H1 (cell line): ENCODE results near the gene IL2RA. TPM values are rescaled to one million over a fixed set of nuclear protein-coding genes. Genes with fewer than 3 reads are reported as not detected.

ENCODE experiments used
- CTCF ChIA-PET: fragments of 300-600 bp; sonication (Branson Sonifier 250); formaldehyde crosslinking; loops from one replicate; lab custom pipeline; 2021; ENCODE audit not compliant: partially characterized antibody; lab: Charles Lee
- POLR2A ChIA-PET: fragments of 300-600 bp; sonication (Branson Sonifier 250); formaldehyde crosslinking; loops from one replicate; lab custom pipeline; 2021; ENCODE audit warnings: inconsistent platforms; ENCODE audit not compliant: partially characterized antibody; lab: Charles Lee
- DNase-seq, 2 experiments: peaks; one replicate each; pipeline versions ENCODE4 v3.0.0 to v3.0.0-alpha.2; 2010 to 2022; ENCODE audit warnings: low spot score in 2 of 2, low read depth in 1 of 2, mixed read lengths in 1 of 2
- FAIRE-seq: peaks from 2 replicates; lab custom pipeline; 2011; peaks lifted over from hg19 to GRCh38; lab: Jason Lieb, UNC
- H2AFZ ChIP-seq: 2 replicates; pipeline ENCODE4 v1.8.1; 2012; ENCODE audit warnings: low read length, inconsistent platforms
- H2AK5ac ChIP-seq: 2 replicates; pipeline ENCODE4 v1.6.1; 2013; ENCODE audit warnings: low read depth, low read length
- H2BK120ac ChIP-seq: replicated peaks from 2 replicates; pipeline ENCODE3; 2013; ENCODE audit warnings: low read depth, low read length, inconsistent platforms
- H2BK12ac ChIP-seq: 2 replicates; pipeline ENCODE4 v1.6.1; 2013; ENCODE audit warnings: low read depth, low read length
- H2BK15ac ChIP-seq: 2 replicates; pipeline ENCODE4 v1.6.1; 2013; ENCODE audit warnings: low read length
- H2BK20ac ChIP-seq: 2 replicates; pipeline ENCODE4 v1.6.1; 2013; ENCODE audit warnings: low read length
- H2BK5ac ChIP-seq: 2 replicates; pipeline ENCODE4 v1.6.1; 2013; ENCODE audit warnings: low read depth, low read length
- H3K14ac ChIP-seq: 2 replicates; pipeline ENCODE4 v1.6.1; 2013; ENCODE audit warnings: inconsistent platforms; ENCODE audit not compliant: insufficient read length
- H3K18ac ChIP-seq: 2 replicates; pipeline ENCODE4 v1.6.1; 2013; ENCODE audit warnings: low read length; ENCODE audit errors: extremely low read depth
- H3K23ac ChIP-seq: 2 replicates; pipeline ENCODE4 v1.6.1; 2013; ENCODE audit warnings: inconsistent platforms; ENCODE audit not compliant: insufficient read length
- H3K23me2 ChIP-seq: 2 replicates; pipeline ENCODE4 v1.6.1; 2013; ENCODE audit warnings: low read depth, low read length
- H3K27ac ChIP-seq: 2 replicates; pipeline ENCODE4 v1.6.1; 2011; ENCODE audit warnings: low read depth, low read length, inconsistent platforms
- H3K27me3 ChIP-seq, 4 experiments: replicated peaks in 1 of 4; 1 replicate in 1 of 4; 2 replicates in 3 of 4; pipeline versions ENCODE4 v1.6.1 to v1.8.1; 2011 to 2013; ENCODE audit warnings: low read length in 3 of 4, mild to moderate bottlenecking in 3 of 4, inconsistent platforms in 2 of 4, mixed read lengths in 2 of 4, moderate library complexity in 1 of 4; ENCODE audit not compliant: control insufficient read depth in 3 of 4, insufficient read depth in 3 of 4; ENCODE audit errors: extremely low read depth in 1 of 4
- H3K36me3 ChIP-seq, 4 experiments: 2 replicates each; pipeline versions ENCODE4 v1.6.1 to v1.8.1; 2011 to 2013; ENCODE audit warnings: mild to moderate bottlenecking in 4 of 4, low read length in 3 of 4, moderate library complexity in 2 of 4, control low read depth in 1 of 4, inconsistent platforms in 1 of 4; ENCODE audit not compliant: insufficient read depth in 4 of 4, control insufficient read depth in 2 of 4
- H3K4ac ChIP-seq: replicated peaks from 2 replicates; pipeline ENCODE3; 2013; ENCODE audit warnings: low read length, low read depth, mixed read lengths, inconsistent platforms; ENCODE audit not compliant: insufficient read length
- H3K4me1 ChIP-seq, 4 experiments: replicated peaks in 1 of 4; 1 replicate in 1 of 4; 2 replicates in 3 of 4; pipeline versions ENCODE4 v1.6.1 to v1.8.1; 2011 to 2013; ENCODE audit warnings: low read length in 3 of 4, inconsistent platforms in 2 of 4, mixed read lengths in 1 of 4; ENCODE audit not compliant: insufficient read depth in 4 of 4, control insufficient read depth in 3 of 4
- H3K4me2 ChIP-seq, 2 experiments: 2 replicates each; pipeline versions ENCODE4 v1.6.1 to v1.8.1; 2011 to 2013; ENCODE audit warnings: low read depth in 2 of 2, low read length in 2 of 2, control low read depth in 1 of 2, inconsistent platforms in 1 of 2, mild to moderate bottlenecking in 1 of 2; ENCODE audit not compliant: insufficient read depth in 1 of 2
- H3K4me3 ChIP-seq, 4 experiments: fragments of 200-600, 300-600 bp in 1 of 4; sonication (generic), shearing (Covaris generic), sonication (Bioruptor Twin) in 1 of 4; 2 replicates each; pipeline versions ENCODE4 v1.5.1 to v1.8.1; 2011 to 2016; ENCODE audit warnings: low read length in 4 of 4, low read depth in 3 of 4, control low read depth in 2 of 4, inconsistent platforms in 2 of 4, mild to moderate bottlenecking in 2 of 4, mixed read lengths in 1 of 4, moderate library complexity in 1 of 4; ENCODE audit not compliant: insufficient read depth in 2 of 4; ENCODE audit errors: extremely low read depth in 1 of 4
- H3K56ac ChIP-seq: replicated peaks from 2 replicates; pipeline ENCODE3; 2013; ENCODE audit warnings: low read depth, mild to moderate bottlenecking, mixed read lengths, low read length, inconsistent platforms; ENCODE audit not compliant: insufficient read length
- H3K79me1 ChIP-seq: 2 replicates; pipeline ENCODE4 v1.6.1; 2013; ENCODE audit warnings: low read depth, low read length, control low read depth
- H3K79me2 ChIP-seq, 2 experiments: 2 replicates each; pipeline versions ENCODE4 v1.6.1 to v1.8.1; 2012 to 2013; ENCODE audit warnings: low read length in 2 of 2, mild to moderate bottlenecking in 2 of 2, inconsistent platforms in 1 of 2; ENCODE audit not compliant: insufficient read depth in 2 of 2, control insufficient read depth in 1 of 2
- H3K9ac ChIP-seq, 4 experiments: replicated peaks in 1 of 4; 1 replicate in 1 of 4; 2 replicates in 3 of 4; pipeline versions ENCODE4 v1.6.1 to v1.8.1; 2011 to 2013; ENCODE audit warnings: low read depth in 3 of 4, low read length in 3 of 4, control low read depth in 2 of 4, mild to moderate bottlenecking in 2 of 4, moderate library complexity in 2 of 4, inconsistent platforms in 1 of 4; ENCODE audit errors: extremely low read depth in 1 of 4
- H3K9me3 ChIP-seq, 2 experiments: 2 replicates each; pipeline versions ENCODE4 v1.6.1 to v1.8.1; 2012 to 2013; ENCODE audit warnings: mild to moderate bottlenecking in 2 of 2, moderate library complexity in 2 of 2, control low read depth in 1 of 2, inconsistent platforms in 1 of 2, low read depth in 1 of 2, low read length in 1 of 2, mixed read lengths in 1 of 2; ENCODE audit not compliant: insufficient read depth in 2 of 2
- H4K20me1 ChIP-seq, 2 experiments: replicated peaks in 1 of 2; 2 replicates each; pipeline versions ENCODE3 to v1.8.1; 2011 to 2013; ENCODE audit warnings: inconsistent platforms in 2 of 2, low read length in 2 of 2, mild to moderate bottlenecking in 1 of 2; ENCODE audit not compliant: insufficient read depth in 2 of 2, control insufficient read depth in 1 of 2
- H4K5ac ChIP-seq: 2 replicates; pipeline ENCODE4 v1.6.1; 2013; ENCODE audit warnings: low read length, low read depth, mixed read lengths, inconsistent platforms; ENCODE audit not compliant: insufficient read length
- H4K8ac ChIP-seq: 2 replicates; pipeline ENCODE4 v1.8.0; 2013; ENCODE audit warnings: mild to moderate bottlenecking, moderate library complexity, low read length, inconsistent platforms; ENCODE audit not compliant: insufficient read depth; ENCODE audit errors: extremely low read depth
- H4K91ac ChIP-seq: replicated peaks from 2 replicates; pipeline ENCODE3; 2013; ENCODE audit warnings: low read length, mixed read lengths, inconsistent platforms; ENCODE audit not compliant: insufficient read length
- ASH2L ChIP-seq: fragments of 200-600, 300-600 bp; sonication (generic); IDR thresholded peaks from one replicate; pipeline ENCODE4 v1.7.1; 2017; ENCODE audit warnings: low read length
- EP300 ChIP-seq, 2 experiments: IDR thresholded peaks; 1 replicate in 1 of 2; 2 replicates in 1 of 2; pipeline ENCODE4 v1.6.1; 2011 to 2012; ENCODE audit warnings: low read depth in 2 of 2, low read length in 2 of 2, mild to moderate bottlenecking in 2 of 2, borderline replicate concordance in 1 of 2, inconsistent platforms in 1 of 2, moderate library complexity in 1 of 2
- MAFK ChIP-seq: IDR thresholded peaks from 2 replicates; pipeline ENCODE4 v1.6.1; 2012; ENCODE audit warnings: low read depth, mild to moderate bottlenecking, improper control_type of control experiment, low read length
- MAX ChIP-seq: IDR thresholded peaks from 2 replicates; pipeline ENCODE4 v1.6.1; 2012; ENCODE audit warnings: inconsistent platforms
- RBBP5 ChIP-seq: IDR thresholded peaks from 2 replicates; pipeline ENCODE4 v1.7.1; 2012; ENCODE audit warnings: low read depth, mild to moderate bottlenecking, inconsistent platforms, low read length, moderate library complexity, borderline replicate concordance
- RFX5 ChIP-seq: IDR thresholded peaks from 2 replicates; pipeline ENCODE4 v1.6.1; 2011; ENCODE audit warnings: low read depth, low read length, improper control_type of control experiment, borderline replicate concordance
- RXRA ChIP-seq: IDR thresholded peaks from 2 replicates; pipeline ENCODE4 v1.6.1; 2011; ENCODE audit warnings: low read depth, mild to moderate bottlenecking, low read length, moderate library complexity; ENCODE audit not compliant: insufficient read depth
- SUZ12 ChIP-seq: fragments of 200-600 bp; sonication (generic); IDR thresholded peaks from 2 replicates; pipeline ENCODE4 v1.6.1; 2012; ENCODE audit warnings: mild to moderate bottlenecking, inconsistent platforms, low read length, moderate library complexity, mixed read lengths
- YY1 ChIP-seq: IDR thresholded peaks from 2 replicates; pipeline ENCODE4 v1.6.1; 2011; ENCODE audit warnings: low read depth, mild to moderate bottlenecking, low read length
- WGBS, 2 experiments: shearing (Covaris generic) in 1 of 2; methylation state at CpG; one replicate each; pipeline versions ENCODE4 v1.1.6 to v1.1.7; 2013 to 2015; ENCODE audit warnings: low lambda C conversion rate in 2 of 2, mixed read lengths in 2 of 2, inconsistent platforms in 1 of 2, low coverage in 1 of 2, missing lambda C conversion rate in 1 of 2; ENCODE audit not compliant: insufficient replicate concordance in 2 of 2, insufficient coverage in 1 of 2, insufficient read length in 1 of 2; ENCODE audit errors: extremely low coverage in 1 of 2, missing lambda C conversion rate in 1 of 2; 5-methylcytosine and 5-hydroxymethylcytosine counted together
- polyA plus RNA-seq, 7 experiments: library from polyadenylated mRNA; depleted of rRNA in 3 of 7; stranded (reverse) in 5 of 7; unstranded in 2 of 7; fragments of >200 nt in 5 of 7; fragments of 200-250 nt in 2 of 7; gene quantifications; 1 replicate in 5 of 7; 2 replicates in 1 of 7; 4 replicates in 1 of 7; pipeline versions ENCODE4 v1.2.1 to v1.2.3, GENCODE V29; 2011 to 2013; ENCODE audit warnings: missing spikeins in 2 of 7, mixed read lengths in 2 of 7
- total RNA-seq: library from RNA; stranded (reverse); fragmentation: NEBNext Ultra II Directional; extraction: Animal tissue kit (Norgen Biotek cat#: 25700); gene quantifications from 2 replicates; pipeline ENCODE4 v1.2.1, GENCODE V29; 2021
- TF ChIP-seq, protein P1 (sequence below), 3 experiments: IDR thresholded peaks; 1 replicate in 2 of 3; 2 replicates in 1 of 3; pipeline versions ENCODE4 v1.5.1 to v1.6.1; 2011; ENCODE audit warnings: low read length in 3 of 3, mild to moderate bottlenecking in 3 of 3, inconsistent platforms in 2 of 3, low read depth in 1 of 3, moderate library complexity in 1 of 3; ENCODE audit not compliant: insufficient read depth in 1 of 3; ENCODE audit errors: control extremely low read depth in 1 of 3

IL2RA gene
- total and polyA plus RNA-seq, 2 of the 8 experiments (the other 6 are each of a cell fraction or from before 2014, with no cell fraction given) = not detected

- no peak for FAIRE-seq
- no peak overlapping the region for H4K5ac ChIP-seq
- no peak overlapping the region for H3K4me2 ChIP-seq
- no peak overlapping the region for H3K27ac ChIP-seq
- no peaks in the 10 kb centered on the region for H3K4me1 ChIP-seq
- no peaks in the 10 kb centered on the region for H3K79me2 ChIP-seq
- no peak overlapping the region for H2AFZ ChIP-seq
- ChIA-PET POLR2A (no interaction called here), CTCF (no interaction called here)
- no peak overlapping the region for H2BK5ac ChIP-seq
- no peak overlapping the region for H2AK5ac ChIP-seq
- no peaks in the 10 kb centered on the region for H3K9me3 ChIP-seq
- WGBS, 2 experiments = 94% methylated on average over 4 of the region's 4 CpGs; no CpG with 5 or more reads in 1 of the 2 experiments
- H3K36me3 ChIP-seq = no peaks in the 10 kb centered on the region
- H3K4me3 ChIP-seq = no peak overlapping the region
- no peak overlapping the region for H3K18ac ChIP-seq
- H3K9ac ChIP-seq = no peak overlapping the region
- no peak overlapping the region for H3K56ac ChIP-seq
- no peak overlapping the region for H3K23ac ChIP-seq
- DNase-seq = peak in 1 of 2 experiments; percentile 16
- H4K8ac ChIP-seq = no peak overlapping the region
- no peaks in the 10 kb centered on the region for H3K27me3 ChIP-seq
- H4K20me1 ChIP-seq = no peaks in the 10 kb centered on the region
- H4K91ac ChIP-seq = no peak overlapping the region
- no peak overlapping the region for H2BK20ac ChIP-seq
- no peak overlapping the region for H2BK15ac ChIP-seq
- no peak overlapping the region for H3K14ac ChIP-seq
- H3K4ac ChIP-seq = no peak overlapping the region
- no peak overlapping the region for H2BK12ac ChIP-seq
- H2BK120ac ChIP-seq = no peak overlapping the region
- H3K79me1 ChIP-seq = no peaks in the 10 kb centered on the region
- no peaks in the 10 kb centered on the region for H3K23me2 ChIP-seq
- TF ChIP-seq RXRA = no peak
- TF ChIP-seq, protein P1, sequence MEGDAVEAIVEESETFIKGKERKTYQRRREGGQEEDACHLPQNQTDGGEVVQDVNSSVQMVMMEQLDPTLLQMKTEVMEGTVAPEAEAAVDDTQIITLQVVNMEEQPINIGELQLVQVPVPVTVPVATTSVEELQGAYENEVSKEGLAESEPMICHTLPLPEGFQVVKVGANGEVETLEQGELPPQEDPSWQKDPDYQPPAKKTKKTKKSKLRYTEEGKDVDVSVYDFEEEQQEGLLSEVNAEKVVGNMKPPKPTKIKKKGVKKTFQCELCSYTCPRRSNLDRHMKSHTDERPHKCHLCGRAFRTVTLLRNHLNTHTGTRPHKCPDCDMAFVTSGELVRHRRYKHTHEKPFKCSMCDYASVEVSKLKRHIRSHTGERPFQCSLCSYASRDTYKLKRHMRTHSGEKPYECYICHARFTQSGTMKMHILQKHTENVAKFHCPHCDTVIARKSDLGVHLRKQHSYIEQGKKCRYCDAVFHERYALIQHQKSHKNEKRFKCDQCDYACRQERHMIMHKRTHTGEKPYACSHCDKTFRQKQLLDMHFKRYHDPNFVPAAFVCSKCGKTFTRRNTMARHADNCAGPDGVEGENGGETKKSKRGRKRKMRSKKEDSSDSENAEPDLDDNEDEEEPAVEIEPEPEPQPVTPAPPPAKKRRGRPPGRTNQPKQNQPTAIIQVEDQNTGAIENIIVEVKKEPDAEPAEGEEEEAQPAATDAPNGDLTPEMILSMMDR (IDR thresholded peaks at IDR 0.05; ENCODE audit: control extremely low read depth in 1 of 3, insufficient read depth in 1 of 3, low read depth in 1 of 3, low read length in 3 of 3) = no peak
- no peak for TF ChIP-seq EP300 (IDR thresholded peaks at IDR 0.05; ENCODE audit: borderline replicate concordance in 1 of 2, low read depth in 2 of 2, low read length in 2 of 2)
- TF ChIP-seq ASH2L = no peak
- TF ChIP-seq SUZ12 = no peak
- no peak for TF ChIP-seq MAX
- no peak for TF ChIP-seq RFX5
- TF ChIP-seq MAFK = no peak
- no peak for TF ChIP-seq RBBP5
- no peak for TF ChIP-seq YY1
Observed at GRCh38 chr10:6044751-6045313, 17.3 kb downstream of the IL2RA start.
